ENCODE data around the gene ARHGAP10. TPM values are rescaled to one million over a fixed set of nuclear protein-coding genes. Genes with fewer than 3 reads are reported as not detected.

ARHGAP10 gene
- total RNA-seq, 2 donors from 2014 or later: 30.3 to 69.6 TPM

DNA sequence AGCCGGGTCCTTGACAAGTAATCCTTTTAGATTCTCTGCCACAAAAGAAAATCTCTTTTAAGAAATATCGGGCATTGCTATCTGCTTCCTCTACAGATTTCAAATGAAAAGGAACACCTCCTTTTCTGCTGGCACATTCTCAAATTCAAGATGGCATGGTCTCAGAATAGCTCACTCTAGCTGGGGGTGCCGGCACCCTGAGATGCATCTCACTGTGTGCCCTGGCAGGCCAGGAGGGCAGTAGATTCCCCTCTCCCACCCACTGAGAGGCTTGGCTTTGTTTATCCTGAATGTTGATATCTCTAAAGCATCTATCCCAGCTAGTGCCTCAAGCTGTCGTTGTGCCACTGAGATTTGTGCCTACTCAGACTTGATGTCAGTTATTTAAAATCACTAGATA lies 319.5 kb downstream of the ARHGAP10 start:
- TF ChIP-seq POLR2A (IDR thresholded peaks at IDR 0.05): no peak
- TF ChIP-seq POLR2AphosphoS5 (IDR thresholded peaks at IDR 0.05): no peak
- TF ChIP-seq, protein P1, sequence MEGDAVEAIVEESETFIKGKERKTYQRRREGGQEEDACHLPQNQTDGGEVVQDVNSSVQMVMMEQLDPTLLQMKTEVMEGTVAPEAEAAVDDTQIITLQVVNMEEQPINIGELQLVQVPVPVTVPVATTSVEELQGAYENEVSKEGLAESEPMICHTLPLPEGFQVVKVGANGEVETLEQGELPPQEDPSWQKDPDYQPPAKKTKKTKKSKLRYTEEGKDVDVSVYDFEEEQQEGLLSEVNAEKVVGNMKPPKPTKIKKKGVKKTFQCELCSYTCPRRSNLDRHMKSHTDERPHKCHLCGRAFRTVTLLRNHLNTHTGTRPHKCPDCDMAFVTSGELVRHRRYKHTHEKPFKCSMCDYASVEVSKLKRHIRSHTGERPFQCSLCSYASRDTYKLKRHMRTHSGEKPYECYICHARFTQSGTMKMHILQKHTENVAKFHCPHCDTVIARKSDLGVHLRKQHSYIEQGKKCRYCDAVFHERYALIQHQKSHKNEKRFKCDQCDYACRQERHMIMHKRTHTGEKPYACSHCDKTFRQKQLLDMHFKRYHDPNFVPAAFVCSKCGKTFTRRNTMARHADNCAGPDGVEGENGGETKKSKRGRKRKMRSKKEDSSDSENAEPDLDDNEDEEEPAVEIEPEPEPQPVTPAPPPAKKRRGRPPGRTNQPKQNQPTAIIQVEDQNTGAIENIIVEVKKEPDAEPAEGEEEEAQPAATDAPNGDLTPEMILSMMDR (IDR thresholded peaks at IDR 0.05): no peak
- Histone ChIP-seq H3K9me3 (no peaks in the 10 kb centered on the region), H3K27me3 (replicated peaks; ENCODE audit: insufficient read depth) (no peaks in the 10 kb centered on the region), H3K4me1 (replicated peaks) (no peaks in the 10 kb centered on the region), H3K27ac (no peak overlapping the region), H3K36me3 (no peaks in the 10 kb centered on the region), H3K4me3 (no peak overlapping the region)
- intact Hi-C loops (cut with DNase I): no loop called here
- no peak for DNase-seq (ENCODE audit: low spot score)
- WGBS: 78% methylated on average over 4 of the region's 4 CpGs

DNA sequence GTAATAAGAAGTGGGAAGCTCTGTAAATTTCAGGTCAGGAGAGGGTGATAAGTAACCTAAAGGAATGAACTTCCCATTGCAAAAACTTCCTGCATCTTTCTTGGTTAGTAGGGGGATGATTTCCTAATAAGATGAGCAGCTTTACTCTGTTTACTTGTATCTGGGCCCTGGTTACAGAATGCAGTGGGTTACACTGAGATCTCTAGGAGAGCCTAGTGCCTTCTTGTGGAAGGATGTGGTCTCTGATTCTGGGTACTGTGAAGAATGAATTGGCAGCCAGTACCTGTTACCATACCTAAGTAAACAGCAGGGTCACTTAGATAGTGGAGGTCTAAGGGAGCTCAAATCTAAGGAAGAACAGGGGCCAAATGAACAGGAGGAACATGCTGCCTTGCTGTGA lies 320.6 kb downstream of the ARHGAP10 start:
- H3K4me3 ChIP-seq: no peak overlapping the region
- no peak overlapping the region for H3K27ac ChIP-seq
- H3K4me1 ChIP-seq (replicated peaks): no peaks in the 10 kb centered on the region
- intact Hi-C loops (cut with DNase I): no loop called here
- DNase-seq (ENCODE audit: low spot score): no peak
- TF ChIP-seq, protein P1 (IDR thresholded peaks at IDR 0.05): no peak
- TF ChIP-seq POLR2AphosphoS5 (IDR thresholded peaks at IDR 0.05): no peak
- no peak for TF ChIP-seq POLR2A (IDR thresholded peaks at IDR 0.05)
- H3K36me3 ChIP-seq: no peaks in the 10 kb centered on the region
- H3K27me3 ChIP-seq (replicated peaks; ENCODE audit: insufficient read depth): no peaks in the 10 kb centered on the region
- no peaks in the 10 kb centered on the region for H3K9me3 ChIP-seq

DNA sequence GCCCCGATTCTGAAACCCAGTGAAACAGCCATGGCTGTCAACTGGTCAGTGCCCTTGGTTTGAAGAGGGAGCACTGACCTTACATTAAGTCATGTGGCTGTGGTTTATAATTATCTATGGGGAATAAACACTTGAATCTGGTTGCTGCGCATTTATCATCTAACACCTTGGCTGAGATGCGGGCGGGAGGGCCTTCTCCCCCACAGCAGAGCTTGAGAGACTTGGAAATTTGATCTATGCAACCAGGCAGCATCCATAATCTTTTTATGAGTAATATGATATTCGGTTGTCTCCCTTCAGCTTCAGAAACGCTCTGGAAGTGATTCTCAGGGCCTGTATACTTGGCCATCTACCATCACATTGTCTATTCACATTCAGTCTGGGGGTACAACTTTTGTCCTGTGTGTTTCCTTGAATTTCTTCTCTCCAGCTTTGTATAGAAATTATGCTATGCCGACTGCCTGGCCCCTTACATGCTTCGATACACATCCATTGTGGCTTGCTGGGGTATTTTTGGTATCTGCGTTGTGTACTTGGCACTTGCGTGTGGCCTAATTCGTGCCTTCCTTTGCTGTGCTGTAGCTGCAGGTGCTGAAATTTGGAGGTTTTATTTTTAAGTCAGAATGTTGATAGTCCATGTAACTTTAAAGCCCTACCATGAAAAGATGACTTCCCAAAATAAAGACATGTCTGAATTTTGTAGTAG lies 321.6 kb downstream of the ARHGAP10 start:
- no peak overlapping the region for H3K27ac ChIP-seq
- H3K4me1 ChIP-seq (replicated peaks): no peaks in the 10 kb centered on the region
- WGBS: 65% methylated on average over 11 of the region's 11 CpGs
- no peak overlapping the region for H3K4me3 ChIP-seq
- DNase-seq (ENCODE audit: low spot score): no peak
- no peak for TF ChIP-seq POLR2A (IDR thresholded peaks at IDR 0.05)
- TF ChIP-seq POLR2AphosphoS5 (IDR thresholded peaks at IDR 0.05): no peak
- TF ChIP-seq, protein P1 (IDR thresholded peaks at IDR 0.05): no peak
- no peaks in the 10 kb centered on the region for H3K27me3 ChIP-seq (replicated peaks; ENCODE audit: insufficient read depth)
- H3K36me3 ChIP-seq: no peaks in the 10 kb centered on the region
- intact Hi-C loops (cut with DNase I): no loop called here
- no peaks in the 10 kb centered on the region for H3K9me3 ChIP-seq

DNA sequence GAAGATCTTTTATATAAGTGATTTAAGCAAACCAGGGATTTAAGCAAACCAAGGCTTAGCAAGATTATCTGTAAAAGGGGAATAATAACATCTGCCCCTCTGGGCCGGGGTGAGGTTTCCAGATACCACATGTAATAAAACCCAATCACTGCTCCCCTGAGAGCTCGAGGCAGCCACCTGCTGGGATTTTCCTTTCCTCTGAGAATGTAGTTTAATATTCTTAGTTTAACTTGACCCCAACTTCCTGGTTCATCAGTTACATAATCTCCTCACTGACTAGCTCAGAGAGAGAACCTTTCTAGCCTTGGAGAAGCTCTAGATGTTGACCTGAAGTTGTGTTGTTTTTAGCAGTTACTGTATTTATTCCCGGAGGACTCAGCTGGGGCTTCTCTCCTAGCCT lies 322.4 kb downstream of the ARHGAP10 start:
- 72% methylated on average over 3 of the region's 3 CpGs for WGBS
- H3K4me3 ChIP-seq: no peak overlapping the region
- H3K27me3 ChIP-seq (replicated peaks; ENCODE audit: insufficient read depth): no peaks in the 10 kb centered on the region
- TF ChIP-seq, protein P1 (IDR thresholded peaks at IDR 0.05): no peak
- TF ChIP-seq POLR2A (IDR thresholded peaks at IDR 0.05) (no peak), POLR2AphosphoS5 (IDR thresholded peaks at IDR 0.05) (no peak)
- H3K4me1 ChIP-seq (replicated peaks): no peaks in the 10 kb centered on the region
- no peak for DNase-seq (ENCODE audit: low spot score)
- H3K36me3 ChIP-seq: no peaks in the 10 kb centered on the region
- no peaks in the 10 kb centered on the region for H3K9me3 ChIP-seq
- intact Hi-C loops (cut with DNase I): no loop called here
- no peak overlapping the region for H3K27ac ChIP-seq

DNA sequence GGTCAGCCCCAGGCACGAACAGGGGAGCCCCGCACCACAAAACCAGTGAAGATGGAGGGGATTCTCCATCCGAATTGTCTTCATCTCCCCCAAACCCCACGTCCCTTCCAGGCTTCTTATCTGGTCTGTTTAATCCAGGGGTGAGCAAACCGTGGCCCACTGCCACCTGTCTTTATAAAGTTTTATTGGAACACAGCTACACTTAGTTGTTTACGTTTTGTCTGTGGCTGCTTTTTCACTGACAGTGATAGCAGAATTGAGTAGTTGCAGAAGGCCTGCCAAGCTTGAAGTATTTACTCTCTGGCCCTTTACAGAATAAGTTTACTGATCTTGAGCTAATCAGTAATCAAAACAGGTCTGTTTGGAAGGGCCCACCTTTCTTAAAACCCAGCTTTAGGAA lies 324.0 kb downstream of the ARHGAP10 start:
- intact Hi-C loops (cut with DNase I): no loop called here
- H3K4me3 ChIP-seq: no peak overlapping the region
- H3K27me3 ChIP-seq (replicated peaks; ENCODE audit: insufficient read depth): no peaks in the 10 kb centered on the region
- 67% methylated on average over 6 of the region's 6 CpGs for WGBS
- H3K36me3 ChIP-seq: no peaks in the 10 kb centered on the region
- TF ChIP-seq POLR2AphosphoS5 (IDR thresholded peaks at IDR 0.05) (no peak), POLR2A (IDR thresholded peaks at IDR 0.05) (no peak)
- TF ChIP-seq, protein P1 (IDR thresholded peaks at IDR 0.05): no peak
- H3K9me3 ChIP-seq: no peaks in the 10 kb centered on the region
- no peak for DNase-seq (ENCODE audit: low spot score)
- H3K4me1 ChIP-seq (replicated peaks): no peaks in the 10 kb centered on the region
- no peak overlapping the region for H3K27ac ChIP-seq

Measured in prostate gland (tissue), 2 donors.